SU-DHL-6 (cell line): ENCODE results near the gene FCHSD2.

Source experiments
- EZH2phosphoT487 ChIP-seq: fragments of 200-600 bp; sonication (generic), shearing (Covaris generic); conservative IDR thresholded peaks from 2 replicates; pipeline ENCODE4 v1.6.1; 2018; ENCODE audit warnings: mild to moderate bottlenecking, antibody characterized with exemption, low read length, moderate library complexity, mixed read lengths
- TF ChIP-seq, protein P1 (sequence below): fragments of 200-600 bp; sonication (generic); IDR thresholded peaks from one replicate; pipeline ENCODE4 v1.5.1; 2017; ENCODE audit warnings: antibody characterized with exemption, mild to moderate bottlenecking, low read length, moderate library complexity; ENCODE audit not compliant: insufficient read depth, poor library complexity, severe bottlenecking

GRCh38 chr11:72828081-72828567 is 314.0 kb downstream of the FCHSD2 start:
- no peak for TF ChIP-seq EZH2phosphoT487
- TF ChIP-seq, protein P1, sequence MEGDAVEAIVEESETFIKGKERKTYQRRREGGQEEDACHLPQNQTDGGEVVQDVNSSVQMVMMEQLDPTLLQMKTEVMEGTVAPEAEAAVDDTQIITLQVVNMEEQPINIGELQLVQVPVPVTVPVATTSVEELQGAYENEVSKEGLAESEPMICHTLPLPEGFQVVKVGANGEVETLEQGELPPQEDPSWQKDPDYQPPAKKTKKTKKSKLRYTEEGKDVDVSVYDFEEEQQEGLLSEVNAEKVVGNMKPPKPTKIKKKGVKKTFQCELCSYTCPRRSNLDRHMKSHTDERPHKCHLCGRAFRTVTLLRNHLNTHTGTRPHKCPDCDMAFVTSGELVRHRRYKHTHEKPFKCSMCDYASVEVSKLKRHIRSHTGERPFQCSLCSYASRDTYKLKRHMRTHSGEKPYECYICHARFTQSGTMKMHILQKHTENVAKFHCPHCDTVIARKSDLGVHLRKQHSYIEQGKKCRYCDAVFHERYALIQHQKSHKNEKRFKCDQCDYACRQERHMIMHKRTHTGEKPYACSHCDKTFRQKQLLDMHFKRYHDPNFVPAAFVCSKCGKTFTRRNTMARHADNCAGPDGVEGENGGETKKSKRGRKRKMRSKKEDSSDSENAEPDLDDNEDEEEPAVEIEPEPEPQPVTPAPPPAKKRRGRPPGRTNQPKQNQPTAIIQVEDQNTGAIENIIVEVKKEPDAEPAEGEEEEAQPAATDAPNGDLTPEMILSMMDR, result no peak
